ENCODE results near the gene MAPKAP1.

Gene MAPKAP1

DNA sequence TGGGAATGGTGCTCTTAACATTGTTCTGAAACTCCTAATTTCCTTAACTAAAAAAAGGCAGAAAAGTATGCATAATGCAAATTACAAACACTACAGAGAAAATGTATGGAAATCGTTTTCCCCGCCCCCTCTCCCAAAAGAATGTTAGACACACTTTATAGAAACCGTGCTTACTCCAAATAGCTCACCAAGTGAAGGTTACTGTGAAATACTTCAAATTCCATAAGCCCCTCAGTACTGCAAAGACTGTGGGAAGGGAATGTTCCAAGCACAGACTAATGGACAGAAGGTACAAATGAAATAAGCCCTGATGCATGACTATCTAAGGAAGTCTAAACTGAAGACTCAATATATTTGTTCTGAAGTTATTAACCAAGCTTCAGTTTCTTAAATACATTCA, 12.5 kb downstream of the MAPKAP1 start:
- no peak for TF ChIP-seq POLR2AphosphoS5 (IDR thresholded peaks at IDR 0.05; ENCODE audit: low read depth, low read length)
- TF ChIP-seq TAF1 (IDR thresholded peaks at IDR 0.05; ENCODE audit: borderline replicate concordance, insufficient read depth, low read length): no peak
- TF ChIP-seq, protein P1, sequence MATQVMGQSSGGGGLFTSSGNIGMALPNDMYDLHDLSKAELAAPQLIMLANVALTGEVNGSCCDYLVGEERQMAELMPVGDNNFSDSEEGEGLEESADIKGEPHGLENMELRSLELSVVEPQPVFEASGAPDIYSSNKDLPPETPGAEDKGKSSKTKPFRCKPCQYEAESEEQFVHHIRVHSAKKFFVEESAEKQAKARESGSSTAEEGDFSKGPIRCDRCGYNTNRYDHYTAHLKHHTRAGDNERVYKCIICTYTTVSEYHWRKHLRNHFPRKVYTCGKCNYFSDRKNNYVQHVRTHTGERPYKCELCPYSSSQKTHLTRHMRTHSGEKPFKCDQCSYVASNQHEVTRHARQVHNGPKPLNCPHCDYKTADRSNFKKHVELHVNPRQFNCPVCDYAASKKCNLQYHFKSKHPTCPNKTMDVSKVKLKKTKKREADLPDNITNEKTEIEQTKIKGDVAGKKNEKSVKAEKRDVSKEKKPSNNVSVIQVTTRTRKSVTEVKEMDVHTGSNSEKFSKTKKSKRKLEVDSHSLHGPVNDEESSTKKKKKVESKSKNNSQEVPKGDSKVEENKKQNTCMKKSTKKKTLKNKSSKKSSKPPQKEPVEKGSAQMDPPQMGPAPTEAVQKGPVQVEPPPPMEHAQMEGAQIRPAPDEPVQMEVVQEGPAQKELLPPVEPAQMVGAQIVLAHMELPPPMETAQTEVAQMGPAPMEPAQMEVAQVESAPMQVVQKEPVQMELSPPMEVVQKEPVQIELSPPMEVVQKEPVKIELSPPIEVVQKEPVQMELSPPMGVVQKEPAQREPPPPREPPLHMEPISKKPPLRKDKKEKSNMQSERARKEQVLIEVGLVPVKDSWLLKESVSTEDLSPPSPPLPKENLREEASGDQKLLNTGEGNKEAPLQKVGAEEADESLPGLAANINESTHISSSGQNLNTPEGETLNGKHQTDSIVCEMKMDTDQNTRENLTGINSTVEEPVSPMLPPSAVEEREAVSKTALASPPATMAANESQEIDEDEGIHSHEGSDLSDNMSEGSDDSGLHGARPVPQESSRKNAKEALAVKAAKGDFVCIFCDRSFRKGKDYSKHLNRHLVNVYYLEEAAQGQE (IDR thresholded peaks at IDR 0.05; ENCODE audit: insufficient read depth in 1 of 2, low read depth in 2 of 2, low read length in 2 of 2): no peak
- no peak for TF ChIP-seq SIN3A (IDR thresholded peaks at IDR 0.05; ENCODE audit: borderline replicate concordance, insufficient read depth, low read length)
- no peak for TF ChIP-seq FOXP2 (optimal IDR thresholded peaks at IDR 0.05; ENCODE audit: borderline replicate concordance, extremely low read depth, extremely low read length, insufficient read depth)

DNA sequence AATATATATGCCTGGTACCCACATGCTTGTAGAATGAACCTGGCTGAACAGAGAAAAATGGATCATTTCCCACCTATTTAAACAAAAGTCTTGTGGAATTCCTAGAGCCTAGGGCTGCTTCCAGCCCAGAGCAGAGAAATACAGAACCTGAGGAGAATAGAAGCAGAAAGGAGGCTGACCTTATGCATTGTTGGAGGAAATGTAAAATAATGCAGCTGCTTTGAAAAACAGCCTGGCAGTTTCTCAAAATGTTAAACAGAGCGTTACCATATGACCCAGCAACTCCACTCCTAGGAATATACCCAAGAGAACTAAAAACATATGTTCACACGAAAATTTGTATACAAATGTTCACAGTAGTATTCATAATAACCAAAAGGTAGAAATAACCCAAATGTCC, 15.1 kb downstream of the MAPKAP1 start:
- TF ChIP-seq FOXP2 (optimal IDR thresholded peaks at IDR 0.05; ENCODE audit: borderline replicate concordance, extremely low read depth, extremely low read length, insufficient read depth) (no peak), TAF1 (IDR thresholded peaks at IDR 0.05; ENCODE audit: borderline replicate concordance, insufficient read depth, low read length) (no peak), POLR2AphosphoS5 (IDR thresholded peaks at IDR 0.05; ENCODE audit: low read depth, low read length) (no peak), SIN3A (IDR thresholded peaks at IDR 0.05; ENCODE audit: borderline replicate concordance, insufficient read depth, low read length) (no peak)
- TF ChIP-seq, protein P1 (IDR thresholded peaks at IDR 0.05; ENCODE audit: insufficient read depth in 1 of 2, low read depth in 2 of 2, low read length in 2 of 2): no peak

GRCh38 chr9:125690679-125691078, 16.3 kb downstream of the MAPKAP1 start:
- TF ChIP-seq SIN3A (IDR thresholded peaks at IDR 0.05; ENCODE audit: borderline replicate concordance, insufficient read depth, low read length) (no peak), POLR2AphosphoS5 (IDR thresholded peaks at IDR 0.05; ENCODE audit: low read depth, low read length) (no peak), FOXP2 (optimal IDR thresholded peaks at IDR 0.05; ENCODE audit: borderline replicate concordance, extremely low read depth, extremely low read length, insufficient read depth) (no peak), TAF1 (IDR thresholded peaks at IDR 0.05; ENCODE audit: borderline replicate concordance, insufficient read depth, low read length) (no peak)
- TF ChIP-seq, protein P1 (IDR thresholded peaks at IDR 0.05; ENCODE audit: insufficient read depth in 1 of 2, low read depth in 2 of 2, low read length in 2 of 2): no peak

GRCh38 chr9:125687163-125687863, 19.7 kb downstream of the MAPKAP1 start:
- no peak for TF ChIP-seq SIN3A (IDR thresholded peaks at IDR 0.05; ENCODE audit: borderline replicate concordance, insufficient read depth, low read length)

- no peak for TF ChIP-seq FOXP2 (optimal IDR thresholded peaks at IDR 0.05; ENCODE audit: borderline replicate concordance, extremely low read depth, extremely low read length, insufficient read depth)
These were observed 21.8 kb downstream of the MAPKAP1 start for GRCh38 chr9:125685167-125685566.

DNA sequence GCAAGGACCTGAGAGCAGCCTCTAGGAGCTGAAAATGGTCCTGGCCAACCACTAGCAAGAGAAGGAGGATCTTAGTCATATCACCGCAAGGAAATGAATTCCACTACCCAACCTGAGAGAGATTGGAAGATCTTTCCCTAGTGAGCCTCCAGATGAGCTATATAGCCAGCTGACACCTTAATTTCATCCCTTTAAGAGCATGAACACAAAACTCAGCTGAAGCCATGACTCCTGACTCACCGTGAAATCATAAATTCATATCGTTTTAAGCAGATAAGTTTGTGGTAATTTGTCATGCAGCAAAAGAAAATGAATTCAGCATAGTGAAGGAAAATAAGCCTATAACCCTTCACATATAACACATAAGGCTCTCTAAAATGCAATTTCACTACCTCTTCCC, 23.5 kb downstream of the MAPKAP1 start:
- TF ChIP-seq, protein P1 (IDR thresholded peaks at IDR 0.05; ENCODE audit: insufficient read depth in 1 of 2, low read depth in 2 of 2, low read length in 2 of 2): no peak
- no peak for TF ChIP-seq TAF1 (IDR thresholded peaks at IDR 0.05; ENCODE audit: borderline replicate concordance, insufficient read depth, low read length)
- TF ChIP-seq POLR2AphosphoS5 (IDR thresholded peaks at IDR 0.05; ENCODE audit: low read depth, low read length): no peak
- TF ChIP-seq SIN3A (IDR thresholded peaks at IDR 0.05; ENCODE audit: borderline replicate concordance, insufficient read depth, low read length): no peak
- no peak for TF ChIP-seq FOXP2 (optimal IDR thresholded peaks at IDR 0.05; ENCODE audit: borderline replicate concordance, extremely low read depth, extremely low read length, insufficient read depth)
